ENCODE measurements around the gene DPH1.
A peak's percentile ranks its signal among the peaks of the same experiment; 100 is the strongest.

Gene DPH1

DNA sequence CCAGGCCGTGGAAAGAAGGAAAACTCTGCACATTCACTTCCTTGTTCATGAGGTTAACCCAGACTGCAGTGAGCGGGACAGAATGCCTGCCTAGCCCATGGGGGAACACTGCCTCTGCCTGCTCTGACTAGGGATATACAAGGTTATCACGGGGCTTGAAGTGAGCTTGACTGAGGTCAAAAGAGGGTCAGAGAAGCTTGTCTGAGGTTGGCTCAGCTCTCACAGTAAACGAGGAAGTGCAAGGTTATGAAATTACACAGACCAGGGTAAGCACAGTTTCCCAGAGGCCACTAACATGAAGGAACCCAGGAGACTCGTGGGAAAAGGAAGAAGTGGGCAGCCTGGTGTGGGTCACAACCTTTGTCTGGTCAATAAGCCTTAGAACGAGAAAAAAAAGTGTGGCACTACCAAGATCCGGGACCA lies 53.7 kb downstream of the DPH1 start:
- DNase-seq = no peak

DNA sequence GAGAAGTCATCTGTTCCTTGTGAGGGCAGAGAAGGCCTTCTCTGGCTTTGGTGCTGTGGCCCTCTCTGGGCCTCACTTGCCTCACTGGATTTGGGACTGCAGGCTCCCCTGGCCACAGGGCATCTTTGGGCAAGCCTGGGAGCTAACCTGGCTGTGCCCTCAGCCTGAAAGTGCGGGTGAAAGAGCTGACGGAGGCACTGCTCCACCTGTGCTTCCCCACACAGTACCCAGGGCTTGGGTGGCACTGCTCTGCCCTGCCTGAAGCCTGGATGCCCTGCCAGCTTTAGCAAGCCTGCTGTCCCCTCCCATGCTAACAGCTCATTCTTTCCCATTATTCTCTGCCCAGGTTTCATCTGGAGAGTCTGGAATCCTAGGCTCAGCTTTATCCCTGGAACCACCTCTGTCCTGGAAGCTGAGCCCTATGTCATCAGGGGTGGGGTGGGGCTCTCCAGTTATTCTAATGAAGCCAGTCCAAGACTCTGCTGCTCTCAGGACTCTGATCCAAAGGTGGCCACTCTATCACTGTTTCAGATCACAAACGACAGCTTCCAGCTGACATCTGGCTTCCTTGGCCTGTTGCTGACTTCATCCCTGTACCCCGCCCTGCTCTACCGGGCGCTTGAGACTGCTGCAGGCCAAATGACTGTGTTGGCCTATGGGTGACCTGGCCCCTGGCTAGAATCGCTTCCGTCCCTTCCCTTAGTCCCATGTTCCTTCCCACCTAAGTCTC lies 54.2 kb downstream of the DPH1 start:
- peak; percentile 45 for DNase-seq

DNA sequence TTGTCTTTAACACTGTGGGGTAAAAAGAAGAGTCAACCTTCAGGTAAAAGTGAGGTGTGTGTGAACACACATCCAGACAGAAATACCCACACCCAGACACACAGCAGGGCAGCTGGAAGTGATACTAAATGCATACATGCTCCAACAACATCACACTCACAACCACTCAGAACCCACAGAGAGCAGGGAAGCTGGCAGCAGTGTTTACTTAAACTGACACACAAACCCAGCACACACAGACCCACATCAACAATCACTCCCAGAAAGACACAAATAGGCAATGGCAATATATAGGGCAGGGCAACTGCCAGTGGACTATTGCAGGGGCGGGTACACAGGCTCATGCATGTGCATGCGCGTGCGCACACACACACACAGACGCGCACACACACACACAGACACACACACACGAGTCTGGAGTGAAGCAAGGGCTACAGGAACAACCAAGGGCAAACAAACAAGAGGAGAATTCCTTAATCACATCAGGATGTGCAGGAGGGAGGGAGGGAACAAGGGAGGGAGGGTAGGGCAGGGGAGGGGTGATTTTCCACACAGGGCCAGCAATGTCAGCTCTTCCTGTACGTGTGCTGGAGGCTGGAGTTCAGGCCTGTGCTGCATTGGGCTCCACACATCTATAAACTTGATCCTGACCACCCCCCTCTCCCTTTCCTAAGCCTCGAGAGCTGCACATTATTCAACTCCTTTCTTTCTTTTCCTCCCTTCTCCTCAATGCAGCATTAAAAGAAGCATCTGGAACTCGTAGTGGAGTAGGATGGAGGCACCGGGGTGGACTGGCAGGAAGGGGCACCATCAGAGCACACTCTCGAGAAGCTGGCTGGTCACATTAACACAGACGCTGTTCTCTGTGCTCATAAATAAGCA lies 55.1 kb downstream of the DPH1 start:
- DNase-seq = no peak

DNA sequence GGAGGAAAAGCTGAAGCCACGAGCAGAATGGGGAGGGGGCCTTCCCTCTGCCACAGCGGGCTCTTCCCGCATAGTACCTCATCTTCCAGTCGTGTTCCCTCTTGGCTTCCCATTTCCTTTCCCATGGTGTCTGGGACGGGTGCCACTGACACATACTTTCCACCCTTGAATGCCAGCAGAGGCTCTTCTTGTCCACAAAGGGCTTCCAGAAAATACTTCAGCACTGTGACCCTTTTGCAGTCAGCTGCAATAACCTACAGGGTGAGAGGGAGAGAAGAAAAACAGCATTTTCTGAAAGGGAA lies 55.6 kb downstream of the DPH1 start:
- no peak for DNase-seq

DNA sequence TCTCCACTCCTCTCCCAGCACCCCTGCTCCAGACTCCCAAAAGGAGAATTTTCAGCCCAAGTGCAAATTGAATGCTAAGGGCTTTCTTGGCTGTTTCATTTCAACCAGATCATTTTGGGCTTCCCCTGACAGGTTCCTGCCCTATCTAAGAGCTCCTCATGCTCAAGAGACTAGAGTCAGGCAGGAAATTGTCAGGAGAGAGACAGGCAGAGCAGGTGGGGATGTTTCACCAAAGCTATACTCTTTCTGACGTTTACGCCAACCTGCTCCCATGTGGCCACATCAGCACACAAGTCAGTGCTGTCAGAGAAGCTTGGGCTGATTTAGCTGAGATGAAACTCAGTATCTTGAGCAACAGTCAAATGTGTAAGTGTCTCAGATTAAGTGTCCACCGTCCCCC lies 56.4 kb downstream of the DPH1 start:
- DNase-seq = no peak

DNA sequence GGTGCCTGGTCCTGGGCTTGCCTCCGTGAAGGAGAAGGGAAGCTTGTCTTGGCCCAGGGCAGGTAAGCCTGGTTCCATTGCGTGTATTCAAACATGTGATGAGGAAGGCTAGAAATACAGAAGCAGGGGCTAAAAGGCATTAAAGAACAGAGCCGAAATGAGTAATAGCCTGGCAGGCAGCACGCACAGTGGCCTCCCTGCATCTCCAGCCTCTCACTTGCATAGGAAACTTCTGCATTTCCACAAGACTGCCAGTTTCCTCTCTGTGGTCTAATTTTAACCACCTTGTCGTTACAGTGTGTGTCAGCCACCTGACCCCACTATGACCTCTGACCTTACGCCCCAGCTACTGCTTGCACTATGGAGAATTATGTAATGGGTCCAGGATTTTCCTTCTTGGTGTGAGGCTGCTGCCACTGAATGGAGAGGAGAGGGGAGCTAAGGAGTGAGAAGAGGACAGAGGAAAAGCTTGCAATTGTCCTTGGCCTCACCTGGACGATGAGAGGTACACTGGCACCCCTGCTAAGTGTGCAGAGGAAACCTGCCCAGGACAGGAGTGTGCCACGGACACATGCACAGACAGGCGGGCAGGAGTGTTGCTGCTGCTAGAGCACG lies 57.8 kb downstream of the DPH1 start:
- no peak for DNase-seq

DNA sequence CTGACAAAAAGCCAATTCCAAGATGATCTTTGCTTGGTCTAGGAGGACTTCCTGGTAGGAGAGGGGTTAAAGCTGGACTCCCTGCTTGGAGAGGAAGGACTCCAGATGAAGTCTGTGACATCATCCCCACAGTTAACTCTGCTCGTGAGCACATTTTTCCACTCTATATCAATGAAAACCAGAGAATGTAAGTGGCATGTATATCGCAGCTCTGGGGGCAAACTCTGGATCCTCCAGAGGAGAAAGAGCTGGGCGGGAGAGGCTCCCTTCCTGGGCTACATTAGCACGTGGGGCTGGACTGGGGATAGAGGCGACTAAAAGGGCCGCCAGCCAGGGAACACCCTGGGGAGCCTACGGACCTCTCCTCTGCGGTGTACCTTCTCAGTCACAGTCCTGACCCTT lies 59.1 kb downstream of the DPH1 start:
- no peak for DNase-seq

DNA sequence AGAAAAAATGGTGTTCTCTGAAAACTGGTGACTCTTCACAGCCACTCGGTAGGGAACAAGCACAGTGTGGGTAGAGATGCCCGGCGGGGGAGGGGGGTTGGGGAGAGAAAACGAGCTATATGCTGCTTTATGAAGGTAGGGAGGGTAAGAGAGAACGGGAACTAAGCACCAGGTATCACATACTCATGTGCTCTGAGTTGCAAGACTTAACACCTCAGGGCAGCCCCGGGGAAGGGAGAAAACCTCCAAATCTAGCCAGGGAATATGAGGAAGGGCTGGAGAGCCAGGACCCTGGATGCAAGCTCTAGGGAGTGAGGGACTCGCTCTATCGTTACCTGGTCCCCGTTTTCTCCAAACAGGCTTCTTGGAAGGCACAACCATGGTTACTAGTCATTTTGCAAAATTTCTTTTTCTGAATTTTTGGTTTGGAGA lies 60.3 kb downstream of the DPH1 start:
- no peak for DNase-seq

DNA sequence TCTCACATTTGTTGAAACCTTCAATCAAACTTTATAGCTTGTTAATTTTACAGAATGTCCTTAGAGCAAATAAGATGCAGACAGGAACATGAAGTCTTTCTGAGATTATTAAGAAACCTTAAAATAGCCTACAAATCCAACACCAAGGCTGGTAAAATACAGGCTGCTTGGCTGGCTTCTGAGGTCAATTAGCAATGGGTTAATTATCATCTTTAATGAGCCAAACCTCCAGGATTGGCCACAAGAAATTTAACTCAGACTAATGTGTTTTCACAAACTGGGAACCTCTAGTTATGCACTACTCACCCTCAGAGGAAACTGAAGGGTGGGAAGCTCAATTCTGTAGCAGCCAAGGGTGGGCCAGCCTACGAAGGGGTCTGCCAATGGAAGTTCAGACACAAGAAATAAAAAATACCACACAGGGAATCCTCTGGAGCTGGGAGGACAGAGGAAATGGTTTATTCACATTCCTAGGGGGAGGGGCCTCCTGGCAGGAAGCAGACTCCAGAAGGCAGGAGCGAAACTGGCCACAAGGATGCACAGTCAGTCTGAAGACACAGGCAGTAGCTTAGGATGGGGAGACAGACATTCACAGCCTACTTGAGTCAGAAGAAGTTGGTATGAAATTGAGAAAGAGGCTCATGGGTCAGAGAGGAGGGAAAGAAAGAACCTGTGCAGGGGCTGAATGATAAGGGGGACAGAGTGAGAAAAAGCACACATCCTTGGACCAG lies 61.0 kb downstream of the DPH1 start:
- DNase-seq = peak; percentile 26

DNA sequence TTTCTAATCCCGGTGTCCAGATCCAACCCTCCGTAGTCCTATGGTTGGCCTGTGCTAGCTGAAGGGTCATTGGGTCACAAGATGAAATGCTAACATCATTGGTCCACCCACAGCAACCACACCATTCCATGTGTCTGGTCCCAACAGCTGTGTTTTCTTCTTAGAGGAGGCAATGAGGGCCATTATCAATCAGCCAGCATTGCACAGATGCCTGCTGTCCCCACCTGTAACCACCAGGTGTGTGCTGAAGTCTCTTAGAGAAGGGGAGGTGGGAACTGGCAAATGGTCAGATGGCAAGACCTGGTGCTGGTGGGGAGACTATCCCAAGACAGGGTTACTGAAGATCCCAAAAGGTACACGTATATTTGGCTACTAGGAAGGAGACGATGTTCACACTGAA lies 62.3 kb downstream of the DPH1 start:
- DNase-seq = no peak

DNA sequence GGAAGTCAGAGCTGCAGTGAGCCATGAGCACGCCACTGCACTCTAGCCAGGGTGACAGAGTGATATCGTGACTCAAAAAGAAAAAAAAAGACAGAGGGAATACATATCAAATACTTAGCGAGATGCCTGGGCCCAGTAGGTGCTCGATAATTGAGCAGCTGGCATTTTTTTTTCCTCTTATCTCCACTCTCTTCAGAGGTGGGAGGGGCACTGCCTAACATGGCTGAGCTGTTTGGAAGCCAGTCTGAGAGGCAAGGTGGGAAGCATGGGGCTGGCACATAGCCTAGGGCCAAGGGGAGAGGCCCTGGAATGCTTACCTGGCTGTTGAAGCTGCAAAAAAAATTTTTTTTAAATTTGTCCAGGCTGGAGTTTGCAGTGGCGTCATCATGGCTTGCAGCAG lies 63.4 kb downstream of the DPH1 start:
- no peak for DNase-seq

All from T1000 (cell line).